HCT116 (cell line): ENCODE results near the gene COPS2.

Source experiments
- CEBPB ChIP-seq: IDR thresholded peaks from 2 replicates; pipeline ENCODE4 v1.6.1; 2012; ENCODE audit warnings: low read depth
- EZH2phosphoT487 ChIP-seq: fragments of 200-600 bp; IDR thresholded peaks from 2 replicates; pipeline ENCODE4 v1.6.1; 2018; ENCODE audit warnings: antibody characterized with exemption, borderline replicate concordance
- FOSL1 ChIP-seq: IDR thresholded peaks from 2 replicates; pipeline ENCODE4 v1.6.1; 2012; ENCODE audit warnings: low read depth
- POLR2A ChIP-seq: IDR thresholded peaks from 2 replicates; pipeline ENCODE4 v1.7.0; 2011; ENCODE audit warnings: borderline replicate concordance; ENCODE audit not compliant: insufficient read depth, insufficient read length; ENCODE audit errors: extremely low read depth
- RAD21 ChIP-seq: IDR thresholded peaks from 2 replicates; pipeline ENCODE4 v1.6.1; 2012; ENCODE audit warnings: low read depth, mild to moderate bottlenecking
- REST ChIP-seq: IDR thresholded peaks from 2 replicates; pipeline ENCODE4 v1.6.1; 2012; ENCODE audit warnings: low read depth
- TF ChIP-seq, protein P1 (sequence below), 3 experiments: fragments of 200-600 bp in 1 of 3; sonication (generic) in 1 of 3; IDR thresholded peaks in 2 of 3; conservative IDR thresholded peaks in 1 of 3; 2 replicates each; pipeline ENCODE4 v1.5.1; 2012 to 2017; ENCODE audit warnings: low read depth in 2 of 3, low read length in 2 of 3, antibody characterized with exemption in 1 of 3, borderline replicate concordance in 1 of 3, control low read depth in 1 of 3, mild to moderate bottlenecking in 1 of 3, mixed read lengths in 1 of 3, mixed run types in 1 of 3, moderate library complexity in 1 of 3; ENCODE audit not compliant: insufficient read depth in 1 of 3

- TF ChIP-seq RAD21 (no peak), POLR2A (no peak), CEBPB (no peak), FOSL1 (no peak), REST (no peak), EZH2phosphoT487 (no peak)
- TF ChIP-seq, protein P1, sequence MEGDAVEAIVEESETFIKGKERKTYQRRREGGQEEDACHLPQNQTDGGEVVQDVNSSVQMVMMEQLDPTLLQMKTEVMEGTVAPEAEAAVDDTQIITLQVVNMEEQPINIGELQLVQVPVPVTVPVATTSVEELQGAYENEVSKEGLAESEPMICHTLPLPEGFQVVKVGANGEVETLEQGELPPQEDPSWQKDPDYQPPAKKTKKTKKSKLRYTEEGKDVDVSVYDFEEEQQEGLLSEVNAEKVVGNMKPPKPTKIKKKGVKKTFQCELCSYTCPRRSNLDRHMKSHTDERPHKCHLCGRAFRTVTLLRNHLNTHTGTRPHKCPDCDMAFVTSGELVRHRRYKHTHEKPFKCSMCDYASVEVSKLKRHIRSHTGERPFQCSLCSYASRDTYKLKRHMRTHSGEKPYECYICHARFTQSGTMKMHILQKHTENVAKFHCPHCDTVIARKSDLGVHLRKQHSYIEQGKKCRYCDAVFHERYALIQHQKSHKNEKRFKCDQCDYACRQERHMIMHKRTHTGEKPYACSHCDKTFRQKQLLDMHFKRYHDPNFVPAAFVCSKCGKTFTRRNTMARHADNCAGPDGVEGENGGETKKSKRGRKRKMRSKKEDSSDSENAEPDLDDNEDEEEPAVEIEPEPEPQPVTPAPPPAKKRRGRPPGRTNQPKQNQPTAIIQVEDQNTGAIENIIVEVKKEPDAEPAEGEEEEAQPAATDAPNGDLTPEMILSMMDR (IDR thresholded peaks at IDR 0.05 in 2 of 3, conservative IDR thresholded peaks at IDR 0.05 in 1 of 3; ENCODE audit: borderline replicate concordance in 1 of 3, insufficient read depth in 1 of 3, low read depth in 2 of 3, low read length in 2 of 3), result no peak
Measured at GRCh38 chr15:49191892-49192291, 36.5 kb upstream of the COPS2 start.
